Erythroblast (primary cell): Measurements from ENCODE around the gene TYROBP.

ENCODE experiments used
- GATA1 ChIP-seq: IDR thresholded peaks from 2 replicates; pipeline ENCODE4 v1.6.1; 2011; ENCODE audit warnings: low read depth, mild to moderate bottlenecking, control low read depth, low read length, moderate library complexity
- POLR2A ChIP-seq: IDR thresholded peaks from 2 replicates; pipeline ENCODE4 v1.6.1; 2011; ENCODE audit warnings: mild to moderate bottlenecking, low read length

DNA sequence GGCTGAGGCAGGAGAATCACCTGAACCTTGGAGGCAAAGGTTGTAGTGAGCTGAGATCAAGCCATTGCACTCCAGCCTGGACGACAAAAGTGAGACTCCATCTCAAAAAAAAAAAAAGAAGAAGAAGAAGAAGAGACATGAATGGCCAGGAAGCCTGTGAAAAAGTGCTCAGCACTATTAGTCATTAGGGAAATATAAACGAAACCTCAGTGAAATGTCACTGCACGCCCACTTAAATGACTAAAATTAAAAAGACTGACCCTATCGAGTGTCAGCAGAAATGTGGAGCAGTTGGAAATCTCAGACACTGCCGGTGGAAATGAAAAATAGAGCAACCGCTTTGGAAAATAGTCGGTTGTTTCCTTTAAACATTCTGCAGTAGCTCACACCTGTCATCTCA is 5.5 kb upstream of the TYROBP start:
- TF ChIP-seq POLR2A (no peak), GATA1 (no peak)
